Upper lobe of left lung (tissue), 6 donors: ENCODE data around the gene EIF4EBP2. TPM values are rescaled to one million over a fixed set of nuclear protein-coding genes. Genes with fewer than 3 reads are reported as not detected.

Experiments
- ATAC-seq, 2 donors: fragments of 200-7000 bp; cut with Tn5 transposase; one replicate each; pipeline ENCODE4 v1.9.1; 2022; ENCODE audit warnings: mild to moderate bottlenecking in 2 of 2, moderate library complexity in 2 of 2; ENCODE audit not compliant: low FRiP score in 2 of 2
- DNase-seq, 2 donors: peaks; one replicate each; pipeline ENCODE4 v3.0.0-alpha.2; 2019 to 2020
- H3K27ac ChIP-seq, 4 donors: fragments of 200-600 bp; sonication (generic); one replicate each; pipeline ENCODE4 v1.5.1; 2016 to 2019
- H3K27me3 ChIP-seq, 4 donors: fragments of 200-600 bp; sonication (generic); one replicate each; pipeline ENCODE4 v1.5.1; 2017 to 2019
- H3K36me3 ChIP-seq, 4 donors: fragments of 200-600 bp; sonication (generic); one replicate each; pipeline ENCODE4 v1.5.1; 2016 to 2019
- H3K4me1 ChIP-seq, 4 donors: fragments of 200-600 bp; sonication (generic); one replicate each; pipeline ENCODE4 v1.5.1; 2018 to 2019
- H3K4me3 ChIP-seq, 4 donors: fragments of 200-600 bp; sonication (generic); one replicate each; pipeline ENCODE4 v1.5.1; 2017 to 2019; ENCODE audit warnings: mild to moderate bottlenecking in 2 of 4, moderate library complexity in 1 of 4
- H3K9me3 ChIP-seq, 4 donors: fragments of 200-600 bp; sonication (generic); one replicate each; pipeline ENCODE4 v1.5.1; 2018 to 2019
- EP300 ChIP-seq, 4 donors: sonication (generic); formaldehyde crosslinking; IDR thresholded peaks; one replicate each; pipeline ENCODE4 v1.5.1; 2017; ENCODE audit warnings: antibody characterized with exemption in 4 of 4, control low read depth in 2 of 4
- POLR2A ChIP-seq, 4 donors: fragments of 450-650 bp; IDR thresholded peaks; one replicate each; pipeline ENCODE4 v1.5.1; 2016 to 2017; ENCODE audit warnings: antibody characterized with exemption in 4 of 4, mild to moderate bottlenecking in 2 of 4
- POLR2AphosphoS5 ChIP-seq, 2 donors: sonication (generic); formaldehyde crosslinking; IDR thresholded peaks; one replicate each; pipeline ENCODE4 v1.5.1; 2017; ENCODE audit warnings: antibody characterized with exemption in 2 of 2
- WGBS, 2 donors: methylation state at CpG; one replicate each; pipeline ENCODE4 v1.1.5; 2017 to 2018; 5-methylcytosine and 5-hydroxymethylcytosine counted together
- total RNA-seq, 6 donors: library from RNA; depleted of rRNA in 4 of 6; stranded (reverse); fragments of >200 nt in 4 of 6; gene quantifications; one replicate each; pipeline versions ENCODE4 v1.1.0 to v1.2.1, GENCODE V29; 2016 to 2021
- TF ChIP-seq, protein P1 (sequence below), 6 experiments: fragments of 450-650 bp in 4 of 6; fragments of 200-600 bp in 2 of 6; sonication (generic) in 2 of 6; IDR thresholded peaks; one replicate each; pipeline ENCODE4 v1.5.1; 2016 to 2019; ENCODE audit warnings: antibody characterized with exemption in 6 of 6
- donor health status: DM: no; HTN: no; CAD: no; lungs with moderate emphysema.
- donor health status: DM: no; HTN: yes; CAD: no; lungs with severe emphysema.

The EIF4EBP2 gene
- total RNA-seq, 6 donors from 2014 or later: 36.3 to 85.1 (median 58.9) TPM

DNA sequence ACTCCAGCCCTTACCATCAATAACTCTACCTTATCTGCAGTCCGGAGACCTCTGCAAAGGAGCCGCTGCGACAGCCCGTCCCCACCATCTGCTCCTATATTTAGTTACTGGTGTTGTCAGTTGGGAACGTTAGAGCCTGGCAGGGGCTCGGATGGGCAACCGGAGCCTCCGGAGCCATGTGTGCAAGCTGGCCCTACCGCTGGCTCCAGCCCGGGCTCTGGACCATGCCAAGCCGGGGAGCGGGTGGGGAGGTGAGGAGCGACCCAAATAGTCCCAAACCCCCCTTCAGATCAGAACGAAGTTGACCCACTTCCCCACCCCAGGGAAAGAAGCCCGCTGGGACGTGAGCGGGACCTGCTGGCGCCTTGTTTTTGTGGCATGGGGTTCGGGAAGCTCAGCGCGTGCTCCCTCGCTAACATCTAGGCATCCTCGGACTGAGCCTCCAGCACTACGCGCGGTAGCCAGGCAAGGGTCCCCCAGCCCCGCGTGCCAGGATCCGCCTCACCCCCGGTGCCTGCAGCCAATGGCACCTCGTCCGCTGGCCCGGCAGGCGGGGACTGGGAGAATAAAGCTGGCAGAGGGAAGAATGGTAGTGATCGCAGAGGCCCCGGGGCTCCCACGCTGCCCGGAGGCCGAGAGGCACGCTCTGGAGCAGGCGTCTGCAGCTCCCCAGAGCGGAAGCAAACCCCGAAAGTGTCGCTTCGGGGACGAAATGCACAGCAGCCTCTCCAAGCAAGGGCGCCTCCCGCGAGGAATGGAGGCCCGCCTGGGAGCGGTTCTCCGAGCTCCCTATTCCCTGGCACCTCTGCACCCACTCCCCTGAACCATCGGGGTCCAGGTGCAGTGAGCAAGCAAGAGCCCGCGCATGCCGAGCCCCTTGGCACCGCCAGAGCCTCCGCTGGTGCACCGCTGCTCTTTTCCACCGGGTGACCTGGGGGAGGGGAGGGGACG is 22.2 kb upstream of the EIF4EBP2 start:
- Histone ChIP-seq H3K27me3 (no peaks in the 10 kb centered on the region), H3K36me3 (no peaks in the 10 kb centered on the region), H3K27ac (peak overlapping the region; percentile 19 to 78 (median 52)), H3K9me3 (peaks cover 0 to 8% (median 2%) of the 10 kb centered on the region in 4 donors), H3K4me3 (peak overlapping the region; percentile 61 to 98 (median 80)), H3K4me1 (peaks cover 10 to 16% (median 13%) of the 10 kb centered on the region in 4 donors)
- peak; percentile 28 to 49 for ATAC-seq
- 3 to 24% methylated on average over 5 to 51 of the region's 61 CpGs for WGBS, 2 donors
- TF ChIP-seq POLR2A (IDR thresholded peaks at IDR 0.05) (no peak), EP300 (IDR thresholded peaks at IDR 0.05) (no peak), POLR2AphosphoS5 (IDR thresholded peaks at IDR 0.05) (no peak)
- TF ChIP-seq, protein P1, sequence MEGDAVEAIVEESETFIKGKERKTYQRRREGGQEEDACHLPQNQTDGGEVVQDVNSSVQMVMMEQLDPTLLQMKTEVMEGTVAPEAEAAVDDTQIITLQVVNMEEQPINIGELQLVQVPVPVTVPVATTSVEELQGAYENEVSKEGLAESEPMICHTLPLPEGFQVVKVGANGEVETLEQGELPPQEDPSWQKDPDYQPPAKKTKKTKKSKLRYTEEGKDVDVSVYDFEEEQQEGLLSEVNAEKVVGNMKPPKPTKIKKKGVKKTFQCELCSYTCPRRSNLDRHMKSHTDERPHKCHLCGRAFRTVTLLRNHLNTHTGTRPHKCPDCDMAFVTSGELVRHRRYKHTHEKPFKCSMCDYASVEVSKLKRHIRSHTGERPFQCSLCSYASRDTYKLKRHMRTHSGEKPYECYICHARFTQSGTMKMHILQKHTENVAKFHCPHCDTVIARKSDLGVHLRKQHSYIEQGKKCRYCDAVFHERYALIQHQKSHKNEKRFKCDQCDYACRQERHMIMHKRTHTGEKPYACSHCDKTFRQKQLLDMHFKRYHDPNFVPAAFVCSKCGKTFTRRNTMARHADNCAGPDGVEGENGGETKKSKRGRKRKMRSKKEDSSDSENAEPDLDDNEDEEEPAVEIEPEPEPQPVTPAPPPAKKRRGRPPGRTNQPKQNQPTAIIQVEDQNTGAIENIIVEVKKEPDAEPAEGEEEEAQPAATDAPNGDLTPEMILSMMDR (IDR thresholded peaks at IDR 0.05): no peak
- peak; percentile 34 to 88 for DNase-seq

DNA sequence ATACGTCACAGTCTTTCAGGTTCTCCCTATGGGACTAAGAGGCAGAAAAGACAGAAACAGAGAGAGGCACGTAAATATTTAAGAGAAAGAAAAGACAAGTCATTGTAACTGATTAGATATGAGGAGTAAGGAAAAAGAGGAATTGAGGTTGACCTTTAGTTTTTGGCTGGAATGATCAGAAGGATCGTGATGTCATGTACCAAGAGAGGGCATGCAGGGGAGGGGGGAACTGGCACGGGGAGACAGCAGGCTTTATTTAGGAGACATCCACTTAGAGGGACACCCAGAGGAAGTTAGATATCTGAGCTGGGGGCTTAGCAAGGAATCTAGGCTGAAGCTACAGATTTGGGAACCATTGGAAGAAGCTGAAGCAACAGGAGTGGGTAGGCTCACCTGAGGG is 12.3 kb upstream of the EIF4EBP2 start:
- 46 to 48% methylated on average over 4 of the region's 4 CpGs for WGBS, 2 donors
- H3K27ac ChIP-seq: no peak overlapping the region

DNA sequence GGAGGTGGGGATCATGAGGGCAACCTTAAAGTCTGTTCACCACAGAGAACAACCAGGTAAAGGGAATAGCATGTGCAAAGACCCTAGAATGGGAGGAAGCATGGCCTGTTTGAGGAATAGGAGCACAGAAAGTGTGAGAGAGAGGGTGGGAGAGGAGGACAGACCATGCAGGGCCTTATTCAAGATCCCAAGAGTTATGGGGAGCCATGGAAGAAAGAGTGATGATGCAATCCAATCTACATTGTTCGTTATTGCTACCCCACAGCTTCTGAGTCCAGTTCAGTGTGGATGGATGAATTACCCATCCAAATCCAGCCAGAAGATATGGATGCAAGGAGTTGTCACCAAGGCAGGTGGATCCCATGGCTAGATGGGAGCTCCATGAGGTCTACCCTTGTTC is 7.8 kb upstream of the EIF4EBP2 start:
- ATAC-seq (no peak), DNase-seq (no peak)
- WGBS, 2 donors: 95 to 100% methylated on average over 1 of the region's 1 CpG
- TF ChIP-seq POLR2A (IDR thresholded peaks at IDR 0.05) (no peak), EP300 (IDR thresholded peaks at IDR 0.05) (no peak), POLR2AphosphoS5 (IDR thresholded peaks at IDR 0.05) (no peak)
- TF ChIP-seq, protein P1 (IDR thresholded peaks at IDR 0.05): no peak
- no peaks in the 10 kb centered on the region for H3K4me1 ChIP-seq
- no peak overlapping the region for H3K27ac ChIP-seq
- H3K9me3 ChIP-seq: no peaks in the 10 kb centered on the region
- no peak overlapping the region for H3K4me3 ChIP-seq
- H3K27me3 ChIP-seq: no peaks in the 10 kb centered on the region
- H3K36me3 ChIP-seq: no peaks in the 10 kb centered on the region

More for the DNA sequence above, 12.3 kb upstream of the EIF4EBP2 start:
- H3K27me3 ChIP-seq: no peaks in the 10 kb centered on the region
- H3K4me3 ChIP-seq: no peak overlapping the region
- no peaks in the 10 kb centered on the region for H3K36me3 ChIP-seq
- DNase-seq: no peak
- no peak for ATAC-seq
- TF ChIP-seq EP300 (IDR thresholded peaks at IDR 0.05): no peak
- TF ChIP-seq POLR2A (IDR thresholded peaks at IDR 0.05): no peak
- TF ChIP-seq, protein P1 (IDR thresholded peaks at IDR 0.05): no peak
- TF ChIP-seq POLR2AphosphoS5 (IDR thresholded peaks at IDR 0.05): no peak
- no peaks in the 10 kb centered on the region for H3K9me3 ChIP-seq
- peaks cover 0 to 7% (median 0%) of the 10 kb centered on the region in 4 donors for H3K4me1 ChIP-seq

DNA sequence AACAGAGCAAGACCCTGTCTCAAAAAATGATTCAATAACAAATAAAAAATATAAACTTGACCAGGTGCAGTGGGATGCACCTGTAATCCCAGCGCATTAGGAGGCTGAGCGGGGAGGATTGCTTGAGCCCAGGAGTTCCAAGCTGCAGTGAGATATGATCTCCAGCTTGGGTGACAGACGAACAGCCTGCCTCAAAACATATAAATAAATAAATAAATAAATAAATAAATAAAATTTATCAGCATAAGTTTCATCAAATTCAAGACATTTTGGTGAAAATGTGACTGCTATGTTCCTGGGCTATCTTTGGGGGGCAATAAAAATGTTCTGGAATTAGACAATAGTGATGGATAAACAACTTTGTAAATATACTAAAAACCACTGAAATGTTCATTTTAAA is 4.8 kb upstream of the EIF4EBP2 start:
- no peaks in the 10 kb centered on the region for H3K9me3 ChIP-seq
- ATAC-seq (no peak), DNase-seq (no peak)
- peaks cover 3 to 5% (median 4%) of the 10 kb centered on the region in 4 donors for H3K4me1 ChIP-seq
- WGBS, 2 donors: 96% methylated on average over 3 of the region's 3 CpGs
- TF ChIP-seq EP300 (IDR thresholded peaks at IDR 0.05): no peak
- no peak for TF ChIP-seq POLR2AphosphoS5 (IDR thresholded peaks at IDR 0.05)
- TF ChIP-seq POLR2A (IDR thresholded peaks at IDR 0.05): no peak
- TF ChIP-seq, protein P1 (IDR thresholded peaks at IDR 0.05): no peak
- H3K36me3 ChIP-seq: no peaks in the 10 kb centered on the region
- no peaks in the 10 kb centered on the region for H3K27me3 ChIP-seq
- H3K4me3 ChIP-seq: no peak overlapping the region
- H3K27ac ChIP-seq: no peak overlapping the region
